Measurements from ENCODE around the gene ARMC3.
"Not testable (repeated sequence)": the region's sequence is repeated elsewhere in the genome, so short reads cannot be mapped to it uniquely, and the experiment has no call there.

The ARMC3 gene

GRCh38 chr10:23047201-23048050 lies 119.6 kb downstream of the ARMC3 start:
- DNase-seq (ENCODE audit: low read depth in 2 of 2) = no peak

- no peak for DNase-seq (ENCODE audit: low read depth in 2 of 2)
Observed at GRCh38 chr10:23048191-23048590, 120.3 kb downstream of the ARMC3 start.

- no peak for DNase-seq (ENCODE audit: low read depth in 2 of 2)
Observed at GRCh38 chr10:23051278-23051677, 123.4 kb downstream of the ARMC3 start.

- DNase-seq (ENCODE audit: low read depth in 2 of 2) = no peak
Observed at GRCh38 chr10:23051855-23052331, 124.0 kb downstream of the ARMC3 start.

GRCh38 chr10:23053036-23053435 lies 125.2 kb downstream of the ARMC3 start:
- DNase-seq (ENCODE audit: low read depth in 2 of 2) = no peak

GRCh38 chr10:23055424-23056185 lies 127.8 kb downstream of the ARMC3 start:
- no peak for DNase-seq (ENCODE audit: low read depth in 2 of 2)

- no peak for DNase-seq (ENCODE audit: low read depth in 2 of 2)
Observed at GRCh38 chr10:23056186-23056579, 128.3 kb downstream of the ARMC3 start.

GRCh38 chr10:23058366-23058765 lies 130.5 kb downstream of the ARMC3 start:
- no peak for DNase-seq (ENCODE audit: low read depth in 2 of 2)

- no peak for DNase-seq (ENCODE audit: low read depth in 2 of 2)
Observed at GRCh38 chr10:23060918-23061317, 133.1 kb downstream of the ARMC3 start.

- no peak for DNase-seq (ENCODE audit: low read depth in 2 of 2)
Observed at GRCh38 chr10:23063045-23063972, 135.5 kb downstream of the ARMC3 start.

GRCh38 chr10:23063973-23064812 lies 136.3 kb downstream of the ARMC3 start:
- no peak for DNase-seq (ENCODE audit: low read depth in 2 of 2)

GRCh38 chr10:23064813-23065114 lies 136.9 kb downstream of the ARMC3 start:
- DNase-seq (ENCODE audit: low read depth in 2 of 2) = not testable (repeated sequence)

GRCh38 chr10:23065181-23065948 lies 137.5 kb downstream of the ARMC3 start:
- DNase-seq (ENCODE audit: low read depth in 2 of 2) = no peak

- no peak for DNase-seq (ENCODE audit: low read depth in 2 of 2)
Observed at GRCh38 chr10:23067337-23067736, 139.5 kb downstream of the ARMC3 start.

- peak; percentile 34 to 50 for DNase-seq (ENCODE audit: low read depth in 2 of 2)
Observed at GRCh38 chr10:23067939-23068775, 140.3 kb downstream of the ARMC3 start.

- DNase-seq (ENCODE audit: low read depth in 2 of 2) = no peak
Observed at GRCh38 chr10:23069019-23069815, 141.4 kb downstream of the ARMC3 start.

GRCh38 chr10:23070092-23070912 lies 142.4 kb downstream of the ARMC3 start:
- DNase-seq (ENCODE audit: low read depth in 2 of 2) = not testable (repeated sequence)

- DNase-seq (ENCODE audit: low read depth in 2 of 2) = no peak
Observed at GRCh38 chr10:23070913-23071218, 143.0 kb downstream of the ARMC3 start.
